Fibroblast of lung (primary cell): ENCODE data around the gene DDX54. TPM values are rescaled to one million over a fixed set of nuclear protein-coding genes. Genes with fewer than 3 reads are reported as not detected.

Experiments used
- DNase-seq, 2 donors: peaks; one replicate each; pipeline versions ENCODE4 v3.0.0 to v3.0.0-alpha.2; 2010; ENCODE audit warnings: low read depth in 2 of 2
- H2AFZ ChIP-seq: 2 replicates; pipeline ENCODE4 v1.5.1; 2012; ENCODE audit warnings: low read length, control low read depth, inconsistent platforms
- H3K27ac ChIP-seq: 2 replicates; pipeline ENCODE4 v1.5.1; 2011; ENCODE audit warnings: low read length, control low read depth; ENCODE audit not compliant: insufficient read depth
- H3K27me3 ChIP-seq: 2 replicates; pipeline ENCODE4 v1.5.1; 2011; ENCODE audit warnings: mild to moderate bottlenecking, low read length; ENCODE audit not compliant: control insufficient read depth, insufficient read depth
- H3K36me3 ChIP-seq: 2 replicates; pipeline ENCODE4 v1.5.1; 2011; ENCODE audit warnings: low read length; ENCODE audit not compliant: control insufficient read depth, insufficient read depth
- H3K4me1 ChIP-seq: 2 replicates; pipeline ENCODE4 v1.5.1; 2011; ENCODE audit warnings: low read length; ENCODE audit not compliant: control insufficient read depth, insufficient read depth; ENCODE audit errors: extremely low read depth
- H3K4me2 ChIP-seq: 2 replicates; pipeline ENCODE4 v1.5.1; 2011; ENCODE audit warnings: low read length, control low read depth; ENCODE audit not compliant: insufficient read depth; ENCODE audit errors: extremely low read depth
- H3K4me3 ChIP-seq, 4 experiments: fragments of 200-600 bp in 1 of 4; sonication (generic) in 1 of 4; replicated peaks in 1 of 4; 2 replicates each; pipeline ENCODE4 v1.5.1; 2011 to 2016; ENCODE audit warnings: low read length in 4 of 4, low read depth in 3 of 4, mild to moderate bottlenecking in 3 of 4, control low read depth in 2 of 4, inconsistent platforms in 1 of 4, mixed read lengths in 1 of 4; ENCODE audit not compliant: insufficient read depth in 1 of 4; ENCODE audit errors: control extremely low read depth in 1 of 4
- H3K79me2 ChIP-seq: 2 replicates; pipeline ENCODE4 v1.5.1; 2012; ENCODE audit warnings: mild to moderate bottlenecking, low read length, inconsistent platforms; ENCODE audit not compliant: control insufficient read depth, insufficient read depth
- H3K9ac ChIP-seq: 2 replicates; pipeline ENCODE4 v1.5.1; 2011; ENCODE audit warnings: mild to moderate bottlenecking, low read length, control low read depth; ENCODE audit not compliant: insufficient read depth
- H3K9me3 ChIP-seq: 2 replicates; pipeline ENCODE4 v1.5.1; 2012; ENCODE audit warnings: low read depth, low read length; ENCODE audit not compliant: control insufficient read depth, insufficient read depth
- H4K20me1 ChIP-seq: 2 replicates; pipeline ENCODE4 v1.5.1; 2011; ENCODE audit warnings: low read length; ENCODE audit not compliant: control insufficient read depth, insufficient read depth; ENCODE audit errors: extremely low read depth
- EZH2 ChIP-seq: IDR thresholded peaks from 2 replicates; pipeline ENCODE4 v1.5.1; 2012; ENCODE audit warnings: low read length, control low read depth, mild to moderate bottlenecking; ENCODE audit errors: missing control alignments
- polyA plus RNA-seq, 2 donors: library from polyadenylated mRNA; depleted of rRNA in 1 of 2; stranded (reverse) in 1 of 2; unstranded in 1 of 2; fragments of >200 nt; gene quantifications; 2 replicates each; pipeline ENCODE4 v1.2.1, GENCODE V29; 2011 to 2012; ENCODE audit warnings: missing spikeins in 1 of 2
- total RNA-seq: library from RNA; depleted of rRNA; stranded (reverse); fragments of >200 nt; gene quantifications from 2 replicates; pipeline ENCODE4 v1.2.1, GENCODE V29; 2014
- TF ChIP-seq, protein P1 (sequence below), 2 donors: IDR thresholded peaks in 1 of 2; conservative IDR thresholded peaks in 1 of 2; 1 replicate in 1 of 2; 2 replicates in 1 of 2; pipeline ENCODE4 v1.5.1; 2011 to 2012; ENCODE audit warnings: low read length in 2 of 2, control low read depth in 1 of 2, inconsistent platforms in 1 of 2, low read depth in 1 of 2, mild to moderate bottlenecking in 1 of 2

The DDX54 gene
- total and polyA plus RNA-seq, 2 donors (not counting 1 experiment from before 2014, with no cell fraction given), result 20.5 to 23.6 TPM

DNA sequence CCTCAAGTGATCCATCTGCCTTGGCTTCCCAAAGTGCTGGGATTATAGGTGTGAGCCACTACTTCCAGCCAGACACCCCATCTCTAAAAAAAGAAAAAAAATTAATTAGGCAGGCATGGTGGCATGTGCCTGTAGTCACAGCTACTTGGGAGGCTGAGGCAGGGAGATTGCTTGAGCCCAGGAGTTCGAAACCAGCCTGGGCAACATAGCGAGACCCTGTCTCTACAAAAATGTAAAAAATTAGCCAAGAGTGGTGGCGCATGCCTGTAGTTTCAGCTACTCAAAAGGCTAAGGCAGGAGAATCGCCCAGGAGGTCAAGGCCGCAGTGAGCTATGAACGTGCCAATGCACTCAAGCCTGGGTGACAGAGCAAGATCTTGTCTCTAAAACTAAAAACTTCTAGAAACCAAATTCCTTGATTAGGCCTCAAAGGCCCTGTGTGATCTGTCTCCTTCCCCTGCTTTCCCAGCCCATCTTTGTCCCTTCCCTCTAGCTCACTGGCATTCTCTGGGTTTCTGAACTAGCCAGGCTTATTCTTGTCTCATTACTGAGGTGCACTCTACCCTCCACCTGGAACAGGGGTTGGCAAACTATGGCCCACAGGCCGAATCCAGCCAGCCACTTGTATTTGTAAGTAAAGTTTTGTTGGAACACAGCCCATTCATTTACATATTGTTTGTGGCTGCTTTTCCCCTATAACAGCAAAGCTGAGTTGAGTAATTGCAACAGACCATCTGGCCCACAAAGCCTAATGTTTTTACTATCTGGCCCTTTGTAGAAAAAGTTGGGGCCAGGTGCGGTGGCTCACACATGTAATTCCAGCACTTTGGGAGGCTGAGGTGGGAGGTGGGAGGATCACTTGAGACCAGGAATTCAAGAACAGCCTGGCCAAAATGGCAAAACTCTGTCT lies 18.8 kb upstream of the DDX54 start:
- H3K4me1 ChIP-seq, result peaks cover 12% of the 10 kb centered on the region
- TF ChIP-seq, protein P1, sequence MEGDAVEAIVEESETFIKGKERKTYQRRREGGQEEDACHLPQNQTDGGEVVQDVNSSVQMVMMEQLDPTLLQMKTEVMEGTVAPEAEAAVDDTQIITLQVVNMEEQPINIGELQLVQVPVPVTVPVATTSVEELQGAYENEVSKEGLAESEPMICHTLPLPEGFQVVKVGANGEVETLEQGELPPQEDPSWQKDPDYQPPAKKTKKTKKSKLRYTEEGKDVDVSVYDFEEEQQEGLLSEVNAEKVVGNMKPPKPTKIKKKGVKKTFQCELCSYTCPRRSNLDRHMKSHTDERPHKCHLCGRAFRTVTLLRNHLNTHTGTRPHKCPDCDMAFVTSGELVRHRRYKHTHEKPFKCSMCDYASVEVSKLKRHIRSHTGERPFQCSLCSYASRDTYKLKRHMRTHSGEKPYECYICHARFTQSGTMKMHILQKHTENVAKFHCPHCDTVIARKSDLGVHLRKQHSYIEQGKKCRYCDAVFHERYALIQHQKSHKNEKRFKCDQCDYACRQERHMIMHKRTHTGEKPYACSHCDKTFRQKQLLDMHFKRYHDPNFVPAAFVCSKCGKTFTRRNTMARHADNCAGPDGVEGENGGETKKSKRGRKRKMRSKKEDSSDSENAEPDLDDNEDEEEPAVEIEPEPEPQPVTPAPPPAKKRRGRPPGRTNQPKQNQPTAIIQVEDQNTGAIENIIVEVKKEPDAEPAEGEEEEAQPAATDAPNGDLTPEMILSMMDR (conservative IDR thresholded peaks at IDR 0.05 in 1 of 2, IDR thresholded peaks at IDR 0.05 in 1 of 2; ENCODE audit: low read depth in 1 of 2, low read length in 2 of 2), result no peak
- TF ChIP-seq EZH2, result no peak

DNA sequence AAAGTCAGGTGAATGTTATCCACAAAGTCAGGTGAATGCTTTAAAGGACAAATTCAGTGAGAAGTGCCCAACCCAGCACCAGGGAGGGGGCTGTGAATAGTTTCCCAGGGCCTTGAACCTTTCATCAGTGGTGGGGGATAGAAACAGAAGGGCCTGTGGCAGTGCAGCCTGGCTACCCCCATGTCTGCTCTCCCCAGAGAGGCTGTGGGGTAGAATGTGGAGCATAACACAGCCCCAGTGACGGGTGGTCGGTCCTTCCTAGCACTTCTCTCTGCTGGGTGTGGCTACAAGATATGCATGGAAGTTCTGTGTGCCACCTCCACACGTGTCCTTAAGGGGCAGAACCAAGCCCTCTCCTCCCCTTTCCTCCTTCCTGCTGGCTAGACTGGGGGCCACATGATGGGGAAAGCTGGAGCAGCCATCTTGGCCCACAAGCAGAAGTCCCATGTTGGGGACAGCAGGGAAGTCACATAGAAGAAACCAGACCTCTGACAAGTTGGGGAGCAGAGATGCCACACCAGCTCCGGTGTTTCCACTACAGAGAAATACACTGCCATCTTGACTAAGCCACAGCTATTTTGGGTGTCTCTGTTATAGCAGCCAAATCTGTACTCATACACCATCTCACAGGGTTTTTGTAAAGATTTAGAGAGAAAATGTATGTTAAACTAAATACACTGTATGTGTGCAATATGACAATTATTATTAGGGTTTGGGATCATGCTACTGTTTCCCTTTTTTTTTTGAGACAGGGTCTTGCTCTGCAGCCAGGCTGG lies 17.2 kb upstream of the DDX54 start:
- H3K36me3 ChIP-seq, result no peaks in the 10 kb centered on the region
- no peak for TF ChIP-seq EZH2
- TF ChIP-seq, protein P1 (conservative IDR thresholded peaks at IDR 0.05 in 1 of 2, IDR thresholded peaks at IDR 0.05 in 1 of 2; ENCODE audit: low read depth in 1 of 2, low read length in 2 of 2), result no peak
- DNase-seq, result no peak
- H3K9ac ChIP-seq, result no peak overlapping the region
- no peaks in the 10 kb centered on the region for H3K4me1 ChIP-seq
- no peaks in the 10 kb centered on the region for H3K79me2 ChIP-seq
- H3K27me3 ChIP-seq, result no peaks in the 10 kb centered on the region
- no peak overlapping the region for H3K4me3 ChIP-seq
- H3K9me3 ChIP-seq, result no peaks in the 10 kb centered on the region
- no peak overlapping the region for H3K27ac ChIP-seq
- no peaks in the 10 kb centered on the region for H4K20me1 ChIP-seq
- no peak overlapping the region for H2AFZ ChIP-seq
- no peak overlapping the region for H3K4me2 ChIP-seq

More for the DNA sequence above, 18.8 kb upstream of the DDX54 start:
- Histone ChIP-seq H3K36me3 (no peaks in the 10 kb centered on the region), H3K27me3 (no peaks in the 10 kb centered on the region), H3K27ac (no peak overlapping the region), H3K9me3 (no peaks in the 10 kb centered on the region), H3K79me2 (no peaks in the 10 kb centered on the region), H4K20me1 (no peaks in the 10 kb centered on the region), H2AFZ (no peak overlapping the region), H3K4me3 (no peak overlapping the region), H3K4me2 (no peak overlapping the region), H3K9ac (no peak overlapping the region)
- DNase-seq, result no peak
